Neural progenitor cell (in vitro differentiated cells): ENCODE results near the gene CD2BP2.

Experiments used
- CTCF ChIP-seq: fragments of 200-600 bp; sonication (generic); IDR thresholded peaks from 2 replicates; pipeline ENCODE4 v1.5.1; 2017; ENCODE audit warnings: antibody characterized with exemption, mild to moderate bottlenecking
- EZH2 ChIP-seq: fragments of 200-600 bp; sonication (generic); IDR thresholded peaks from 2 replicates; pipeline ENCODE4 v1.6.1; 2017; ENCODE audit warnings: antibody characterized with exemption, mild to moderate bottlenecking, moderate library complexity
- EZH2phosphoT487 ChIP-seq: fragments of 200-600 bp; sonication (generic); IDR thresholded peaks from 2 replicates; pipeline ENCODE4 v1.6.1; 2017; ENCODE audit warnings: antibody characterized with exemption

GRCh38 chr16:30375864-30376263 is 20.8 kb upstream of the CD2BP2 start:
- TF ChIP-seq EZH2, result no peak
- no peak for TF ChIP-seq CTCF
- no peak for TF ChIP-seq EZH2phosphoT487
